OCI-LY7 (cell line): ENCODE measurements around the gene MTM1.

Source experiments
- EZH2phosphoT487 ChIP-seq: fragments of 200-600 bp; sonication (generic); IDR thresholded peaks from 2 replicates; pipeline ENCODE4 v1.6.1; 2018; ENCODE audit warnings: low read depth, borderline replicate concordance, mild to moderate bottlenecking, mixed run types, antibody characterized with exemption, low read length, moderate library complexity, mixed read lengths
- TF ChIP-seq, protein P1 (sequence below): fragments of 200-600 bp; sonication (generic); conservative IDR thresholded peaks from 2 replicates; pipeline ENCODE4 v1.5.1; 2014; ENCODE audit warnings: mild to moderate bottlenecking, antibody characterized with exemption, low read length, moderate library complexity, mixed read lengths

DNA sequence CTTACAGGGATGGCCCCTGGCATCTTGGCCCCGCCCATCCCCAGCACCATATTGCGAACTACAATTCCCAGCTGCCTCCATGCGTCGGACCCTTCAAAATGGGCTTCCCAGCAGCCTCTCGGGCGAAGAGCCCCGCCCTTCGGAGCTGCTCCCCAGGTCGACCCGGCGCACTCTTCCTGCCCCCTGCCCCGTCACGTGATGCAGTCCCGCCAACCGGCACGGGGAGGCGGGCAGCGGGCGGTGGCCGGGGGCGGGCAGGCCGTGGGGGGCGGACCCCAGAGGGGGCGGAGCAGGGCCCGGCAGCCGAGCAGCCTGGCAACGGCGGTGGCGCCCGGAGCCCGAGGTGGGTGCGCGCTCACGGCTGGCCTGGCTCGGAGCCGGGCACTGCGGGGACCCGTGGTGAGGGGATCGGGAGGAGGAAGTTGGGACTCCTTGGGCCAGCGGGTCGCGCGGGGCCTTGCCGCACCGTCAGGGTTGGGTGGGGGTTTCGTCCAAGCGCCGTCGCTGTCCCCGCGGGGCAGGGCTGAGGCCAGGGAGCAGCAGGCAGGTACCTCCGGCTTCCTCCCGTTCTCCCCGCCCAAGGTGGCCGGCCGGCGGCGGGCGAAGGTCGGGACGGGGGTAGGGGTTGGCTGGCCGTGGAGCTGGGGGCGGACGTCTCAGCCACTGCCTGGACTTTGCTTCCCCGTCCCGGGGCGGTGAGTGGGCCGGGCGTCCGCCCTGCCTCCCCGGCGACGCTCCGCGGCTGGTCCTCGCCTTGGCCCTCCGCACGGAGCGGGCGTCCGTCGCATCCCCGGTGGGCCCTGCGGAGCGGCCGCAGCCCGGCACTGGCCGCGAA lies at the start of gene MTM1:
- TF ChIP-seq, protein P1, sequence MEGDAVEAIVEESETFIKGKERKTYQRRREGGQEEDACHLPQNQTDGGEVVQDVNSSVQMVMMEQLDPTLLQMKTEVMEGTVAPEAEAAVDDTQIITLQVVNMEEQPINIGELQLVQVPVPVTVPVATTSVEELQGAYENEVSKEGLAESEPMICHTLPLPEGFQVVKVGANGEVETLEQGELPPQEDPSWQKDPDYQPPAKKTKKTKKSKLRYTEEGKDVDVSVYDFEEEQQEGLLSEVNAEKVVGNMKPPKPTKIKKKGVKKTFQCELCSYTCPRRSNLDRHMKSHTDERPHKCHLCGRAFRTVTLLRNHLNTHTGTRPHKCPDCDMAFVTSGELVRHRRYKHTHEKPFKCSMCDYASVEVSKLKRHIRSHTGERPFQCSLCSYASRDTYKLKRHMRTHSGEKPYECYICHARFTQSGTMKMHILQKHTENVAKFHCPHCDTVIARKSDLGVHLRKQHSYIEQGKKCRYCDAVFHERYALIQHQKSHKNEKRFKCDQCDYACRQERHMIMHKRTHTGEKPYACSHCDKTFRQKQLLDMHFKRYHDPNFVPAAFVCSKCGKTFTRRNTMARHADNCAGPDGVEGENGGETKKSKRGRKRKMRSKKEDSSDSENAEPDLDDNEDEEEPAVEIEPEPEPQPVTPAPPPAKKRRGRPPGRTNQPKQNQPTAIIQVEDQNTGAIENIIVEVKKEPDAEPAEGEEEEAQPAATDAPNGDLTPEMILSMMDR, result no peak
- no peak for TF ChIP-seq EZH2phosphoT487
